ENCODE results near the gene ID2.

ID2 gene

DNA sequence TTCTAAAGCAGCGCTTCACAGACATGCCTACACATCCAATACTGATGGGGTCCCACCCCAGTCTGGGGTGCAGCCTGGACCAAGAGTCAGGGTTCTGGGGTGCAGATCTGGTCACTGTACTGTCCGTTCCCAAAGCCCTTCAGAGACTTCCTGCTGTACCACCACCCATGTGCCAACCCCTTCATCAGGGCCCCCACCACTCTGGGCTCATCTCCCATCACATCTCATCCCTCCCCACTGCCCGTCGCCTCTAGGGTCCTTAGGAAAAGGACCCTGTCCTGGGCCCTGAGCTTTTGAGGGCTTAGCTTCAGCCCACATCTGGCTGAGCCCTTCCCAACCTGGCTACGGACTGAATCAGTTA lies 37.9 kb upstream of the ID2 start:
- TF ChIP-seq, protein P1, sequence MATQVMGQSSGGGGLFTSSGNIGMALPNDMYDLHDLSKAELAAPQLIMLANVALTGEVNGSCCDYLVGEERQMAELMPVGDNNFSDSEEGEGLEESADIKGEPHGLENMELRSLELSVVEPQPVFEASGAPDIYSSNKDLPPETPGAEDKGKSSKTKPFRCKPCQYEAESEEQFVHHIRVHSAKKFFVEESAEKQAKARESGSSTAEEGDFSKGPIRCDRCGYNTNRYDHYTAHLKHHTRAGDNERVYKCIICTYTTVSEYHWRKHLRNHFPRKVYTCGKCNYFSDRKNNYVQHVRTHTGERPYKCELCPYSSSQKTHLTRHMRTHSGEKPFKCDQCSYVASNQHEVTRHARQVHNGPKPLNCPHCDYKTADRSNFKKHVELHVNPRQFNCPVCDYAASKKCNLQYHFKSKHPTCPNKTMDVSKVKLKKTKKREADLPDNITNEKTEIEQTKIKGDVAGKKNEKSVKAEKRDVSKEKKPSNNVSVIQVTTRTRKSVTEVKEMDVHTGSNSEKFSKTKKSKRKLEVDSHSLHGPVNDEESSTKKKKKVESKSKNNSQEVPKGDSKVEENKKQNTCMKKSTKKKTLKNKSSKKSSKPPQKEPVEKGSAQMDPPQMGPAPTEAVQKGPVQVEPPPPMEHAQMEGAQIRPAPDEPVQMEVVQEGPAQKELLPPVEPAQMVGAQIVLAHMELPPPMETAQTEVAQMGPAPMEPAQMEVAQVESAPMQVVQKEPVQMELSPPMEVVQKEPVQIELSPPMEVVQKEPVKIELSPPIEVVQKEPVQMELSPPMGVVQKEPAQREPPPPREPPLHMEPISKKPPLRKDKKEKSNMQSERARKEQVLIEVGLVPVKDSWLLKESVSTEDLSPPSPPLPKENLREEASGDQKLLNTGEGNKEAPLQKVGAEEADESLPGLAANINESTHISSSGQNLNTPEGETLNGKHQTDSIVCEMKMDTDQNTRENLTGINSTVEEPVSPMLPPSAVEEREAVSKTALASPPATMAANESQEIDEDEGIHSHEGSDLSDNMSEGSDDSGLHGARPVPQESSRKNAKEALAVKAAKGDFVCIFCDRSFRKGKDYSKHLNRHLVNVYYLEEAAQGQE (IDR thresholded peaks at IDR 0.05; ENCODE audit: low read depth): no peak
- TF ChIP-seq, protein P2, sequence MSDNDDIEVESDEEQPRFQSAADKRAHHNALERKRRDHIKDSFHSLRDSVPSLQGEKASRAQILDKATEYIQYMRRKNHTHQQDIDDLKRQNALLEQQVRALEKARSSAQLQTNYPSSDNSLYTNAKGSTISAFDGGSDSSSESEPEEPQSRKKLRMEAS (IDR thresholded peaks at IDR 0.05): no peak
- TF ChIP-seq NFIC (IDR thresholded peaks at IDR 0.05): no peak
- TF ChIP-seq ZBTB7A (IDR thresholded peaks at IDR 0.05; ENCODE audit: low read depth): no peak
- TF ChIP-seq TCF12 (IDR thresholded peaks at IDR 0.05; ENCODE audit: low read depth): no peak
- TF ChIP-seq YY1 (IDR thresholded peaks at IDR 0.05; ENCODE audit: low read depth): no peak
- no peak for TF ChIP-seq EP300 (IDR thresholded peaks at IDR 0.05; ENCODE audit: borderline replicate concordance)
- TF ChIP-seq EGR1 (IDR thresholded peaks at IDR 0.05): no peak
- TF ChIP-seq CREB1 (IDR thresholded peaks at IDR 0.05; ENCODE audit: low read depth): no peak
- TF ChIP-seq RAD21 (IDR thresholded peaks at IDR 0.05; ENCODE audit: low read depth): no peak
- TF ChIP-seq CEBPB (IDR thresholded peaks at IDR 0.05): no peak
- TF ChIP-seq TAF1 (IDR thresholded peaks at IDR 0.05; ENCODE audit: low read depth): no peak

DNA sequence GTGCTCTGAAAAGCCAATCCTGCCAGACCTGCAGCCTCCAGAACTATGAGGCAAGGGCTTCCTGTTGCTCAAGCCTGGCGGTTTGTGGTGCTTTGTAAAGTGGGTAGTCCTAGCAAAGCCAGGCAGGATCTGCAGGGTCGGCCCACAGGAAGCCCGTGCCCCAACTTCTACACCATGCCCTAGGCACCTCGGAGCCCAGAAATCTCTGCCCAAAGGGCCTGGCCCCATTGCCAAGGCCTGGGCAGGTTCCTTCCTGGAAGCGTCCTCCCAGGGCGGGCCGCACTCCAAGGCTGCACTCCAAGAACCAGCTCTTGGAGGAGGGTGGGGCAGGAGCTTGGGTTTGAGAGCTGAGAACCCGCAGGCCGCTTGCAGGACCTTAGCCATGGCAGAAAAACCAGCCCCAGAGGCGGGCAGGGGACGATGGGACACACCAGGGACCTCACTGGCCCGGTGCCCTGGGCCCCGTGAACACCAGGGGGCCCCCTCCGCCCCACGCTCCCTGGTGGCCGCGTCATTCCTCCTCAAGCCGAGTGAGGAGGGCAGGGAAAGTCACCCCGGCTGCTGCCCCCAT lies 37.2 kb upstream of the ID2 start:
- TF ChIP-seq EGR1 (IDR thresholded peaks at IDR 0.05): no peak
- TF ChIP-seq FOXM1 (IDR thresholded peaks at IDR 0.05; ENCODE audit: borderline replicate concordance, low read depth): no peak
- TF ChIP-seq YY1 (IDR thresholded peaks at IDR 0.05; ENCODE audit: low read depth): no peak
- no peak for TF ChIP-seq CREB1 (IDR thresholded peaks at IDR 0.05; ENCODE audit: low read depth)
- TF ChIP-seq, protein P2 (IDR thresholded peaks at IDR 0.05): no peak
- TF ChIP-seq, protein P3, sequence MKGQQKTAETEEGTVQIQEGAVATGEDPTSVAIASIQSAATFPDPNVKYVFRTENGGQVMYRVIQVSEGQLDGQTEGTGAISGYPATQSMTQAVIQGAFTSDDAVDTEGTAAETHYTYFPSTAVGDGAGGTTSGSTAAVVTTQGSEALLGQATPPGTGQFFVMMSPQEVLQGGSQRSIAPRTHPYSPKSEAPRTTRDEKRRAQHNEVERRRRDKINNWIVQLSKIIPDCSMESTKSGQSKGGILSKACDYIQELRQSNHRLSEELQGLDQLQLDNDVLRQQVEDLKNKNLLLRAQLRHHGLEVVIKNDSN (IDR thresholded peaks at IDR 0.05): no peak
- TF ChIP-seq TCF12 (IDR thresholded peaks at IDR 0.05; ENCODE audit: low read depth): no peak
- no peak for TF ChIP-seq CEBPB (IDR thresholded peaks at IDR 0.05)
- TF ChIP-seq EP300 (IDR thresholded peaks at IDR 0.05; ENCODE audit: borderline replicate concordance): no peak
- no peak for TF ChIP-seq RAD21 (IDR thresholded peaks at IDR 0.05; ENCODE audit: low read depth)
- no peak for TF ChIP-seq TAF1 (IDR thresholded peaks at IDR 0.05; ENCODE audit: low read depth)
- TF ChIP-seq NFIC (IDR thresholded peaks at IDR 0.05): no peak
- TF ChIP-seq, protein P1 (IDR thresholded peaks at IDR 0.05; ENCODE audit: low read depth): no peak
- TF ChIP-seq TEAD4 (IDR thresholded peaks at IDR 0.05): no peak
- no peak for TF ChIP-seq ZBTB7A (IDR thresholded peaks at IDR 0.05; ENCODE audit: low read depth)

DNA sequence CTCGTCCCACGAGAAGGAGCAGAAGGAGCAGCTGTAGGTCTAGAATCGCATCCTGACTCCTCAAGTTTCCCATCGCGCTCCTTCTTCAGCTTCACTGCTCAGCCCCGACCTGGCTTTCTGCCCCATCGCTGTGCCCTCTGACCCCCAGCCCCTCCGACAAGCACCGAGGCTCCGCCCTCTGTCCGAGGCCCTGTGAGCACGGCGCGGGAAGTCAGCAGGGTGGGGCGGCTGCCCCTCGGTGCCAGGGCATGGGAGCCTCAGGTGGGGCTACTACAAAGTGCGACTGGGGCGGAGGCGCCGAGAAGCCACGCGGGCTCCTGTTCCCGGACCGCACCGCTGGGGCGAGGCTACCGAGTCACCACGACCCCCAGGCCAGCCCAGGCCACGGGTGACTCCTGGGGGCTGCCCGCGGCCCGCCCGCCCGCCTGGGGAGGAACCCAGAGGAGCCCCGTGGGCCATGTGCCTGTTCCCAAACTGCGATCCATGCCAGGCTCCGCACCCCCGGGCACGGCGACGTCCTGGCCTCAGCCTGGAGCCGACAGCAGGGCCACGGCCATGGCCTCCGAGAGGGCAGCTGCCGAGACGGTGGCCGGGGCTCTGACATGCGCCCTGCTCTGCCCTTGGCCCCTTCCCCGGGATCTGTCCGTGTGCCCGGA lies 36.6 kb upstream of the ID2 start:
- TF ChIP-seq EGR1 (IDR thresholded peaks at IDR 0.05) (no peak), CREB1 (IDR thresholded peaks at IDR 0.05; ENCODE audit: low read depth) (no peak), TAF1 (IDR thresholded peaks at IDR 0.05; ENCODE audit: low read depth) (no peak), NFIC (IDR thresholded peaks at IDR 0.05) (no peak), TEAD4 (IDR thresholded peaks at IDR 0.05) (no peak), RAD21 (IDR thresholded peaks at IDR 0.05; ENCODE audit: low read depth) (no peak), EP300 (IDR thresholded peaks at IDR 0.05; ENCODE audit: borderline replicate concordance) (no peak), TCF12 (IDR thresholded peaks at IDR 0.05; ENCODE audit: low read depth) (no peak), YY1 (IDR thresholded peaks at IDR 0.05; ENCODE audit: low read depth) (no peak), FOXM1 (IDR thresholded peaks at IDR 0.05; ENCODE audit: borderline replicate concordance, low read depth) (no peak), CEBPB (IDR thresholded peaks at IDR 0.05) (no peak)
- TF ChIP-seq, protein P1 (IDR thresholded peaks at IDR 0.05; ENCODE audit: low read depth): no peak
- TF ChIP-seq, protein P3 (IDR thresholded peaks at IDR 0.05): no peak
- TF ChIP-seq, protein P2 (IDR thresholded peaks at IDR 0.05): no peak
